DMS 273 (cell line): ENCODE results near the gene ZNF563.
"Not testable (repeated sequence)": the region's sequence is repeated elsewhere in the genome, so short reads cannot be mapped to it uniquely, and the experiment has no call there.

Experiments used
- DNase-seq: peaks from one replicate; lab custom pipeline; 2025; ENCODE audit not compliant: unreplicated experiment; lab: John Stamatoyannopoulos, UW

Gene ZNF563

DNA sequence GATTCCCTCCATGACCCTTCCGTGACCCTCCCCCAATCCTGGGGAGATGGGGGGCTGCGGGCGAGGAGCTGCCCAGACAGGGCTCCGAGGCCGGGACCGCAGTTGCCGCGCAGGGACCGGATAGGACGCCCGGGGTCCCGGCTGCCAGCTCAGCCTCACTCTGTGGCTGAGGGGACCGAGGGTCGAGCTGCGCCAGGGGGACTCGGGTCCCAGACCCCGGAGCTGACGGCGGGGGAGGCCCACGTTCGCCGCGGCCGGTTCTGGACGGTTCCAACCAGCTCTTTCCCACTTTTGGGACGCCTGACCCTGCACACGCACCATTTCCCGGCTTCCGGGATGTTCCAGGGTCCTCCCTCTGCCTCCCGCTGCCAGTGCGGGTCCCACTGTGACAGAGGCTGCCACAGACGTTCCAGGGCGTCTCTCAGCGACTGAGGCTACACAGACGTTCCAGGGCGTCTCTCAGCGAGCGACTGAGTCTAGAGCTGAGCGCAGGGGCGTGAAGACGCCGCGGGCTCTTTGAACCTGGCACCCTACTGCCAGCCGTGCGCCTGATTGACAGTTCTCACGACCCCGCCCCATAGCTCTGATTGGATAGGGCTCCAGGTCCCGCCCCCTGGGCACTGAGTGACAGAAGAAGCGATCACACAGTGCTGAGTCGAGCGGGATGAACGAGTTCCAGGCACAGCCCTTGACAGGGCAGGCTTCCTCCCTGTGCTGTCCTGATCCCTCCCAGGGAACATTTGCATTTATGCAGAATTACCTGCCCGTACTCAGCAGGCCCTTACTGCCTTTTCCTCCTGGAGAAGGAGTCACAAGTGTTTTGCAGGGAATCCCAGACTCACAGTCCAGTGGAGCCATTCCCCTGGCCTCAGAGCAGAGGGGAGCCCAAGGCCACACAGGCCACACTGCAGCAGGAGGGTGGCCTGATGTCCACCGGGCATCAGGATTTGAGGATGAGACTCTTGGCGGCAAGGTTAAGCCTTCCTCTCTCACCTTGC is at the start of gene ZNF563:
TSS of gene ZNF563 (minus strand) at position 472 of the 998 bp plus-strand sequence. CDS start at position 321, 151 bp downstream.
- peak; percentile 97 for DNase-seq

DNA sequence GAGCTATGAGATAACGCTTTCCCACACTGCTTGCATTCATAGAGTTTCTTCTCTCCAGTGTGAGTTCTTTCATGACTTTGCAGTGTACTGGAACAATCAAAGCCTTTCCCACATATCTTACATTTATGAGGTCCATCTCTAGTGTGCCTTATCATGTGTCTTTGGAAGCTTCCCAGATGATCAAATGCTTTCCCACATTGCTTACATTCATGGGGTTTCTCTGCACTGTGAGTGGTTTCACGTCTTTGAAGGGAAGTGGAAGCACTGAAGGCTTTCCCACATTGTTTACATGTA is 47.0 kb upstream of the ZNF563 start:
- DNase-seq: no peak

DNA sequence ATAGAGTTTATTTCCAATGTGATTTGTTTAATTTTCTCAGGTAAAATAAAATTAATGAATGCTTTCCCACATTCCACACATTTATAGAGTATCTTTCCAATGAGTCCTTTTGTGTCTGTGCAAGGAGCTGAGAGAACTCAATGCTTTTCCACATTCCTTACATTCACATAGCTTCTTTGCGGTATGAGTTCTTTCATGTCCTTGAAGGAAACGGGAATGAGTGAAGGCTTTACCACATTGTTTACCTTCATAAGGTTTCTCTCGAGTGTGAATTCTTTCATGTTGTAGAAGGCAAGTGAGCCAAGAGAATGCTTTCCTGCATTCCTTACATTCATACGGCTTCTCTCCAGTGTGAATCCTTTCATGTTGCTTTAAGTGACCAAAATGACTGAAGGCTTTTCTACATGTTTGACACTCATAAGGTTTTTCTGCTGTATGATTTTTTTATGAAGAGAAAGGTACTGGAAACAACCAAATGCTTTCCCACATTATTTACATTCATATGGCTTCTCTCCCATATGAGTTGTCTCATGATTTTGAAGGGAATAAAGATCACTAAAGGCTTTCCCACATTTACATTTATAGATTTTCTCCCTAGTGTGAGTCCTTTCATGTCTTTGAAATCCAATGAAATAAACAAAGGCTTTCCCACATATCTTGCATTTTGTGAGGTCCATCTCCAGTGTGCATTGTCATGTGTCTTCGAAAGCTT is 46.5 kb upstream of the ZNF563 start:
- DNase-seq: no peak

DNA sequence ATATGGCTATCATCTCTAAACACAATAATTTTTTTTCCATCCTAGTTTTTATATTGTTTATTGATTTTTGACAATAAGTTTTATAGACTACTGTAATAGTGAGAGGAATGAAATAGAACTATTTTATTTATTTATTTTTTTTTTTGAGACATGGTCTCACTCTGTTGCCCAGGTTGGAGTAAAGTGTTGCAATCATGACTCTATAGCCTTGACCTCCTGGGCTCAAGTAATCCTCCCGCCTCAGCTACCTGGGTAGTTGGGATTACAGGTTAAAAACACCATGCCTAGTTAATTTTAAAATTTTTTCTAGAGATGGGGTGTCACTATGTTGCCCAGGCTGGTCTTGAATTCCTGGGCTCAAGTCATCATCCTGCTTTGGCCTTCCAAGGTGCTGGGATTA is 40.6 kb upstream of the ZNF563 start:
- no peak for DNase-seq

- DNase-seq: peak; percentile 98
Observed at GRCh38 chr19:12365236-12366162, 32.1 kb upstream of the ZNF563 start, which contains the start of gene ZNF442. Gene ZNF442 (minus strand): TSS chr19:12365683. CDS start chr19:12363631, 2,052 bp downstream.

- DNase-seq: peak; percentile 43
Observed at GRCh38 chr19:12364391-12365235, 31.2 kb upstream of the ZNF563 start.

- DNase-seq: not testable (repeated sequence)
Observed at GRCh38 chr19:12362236-12362635, 28.8 kb upstream of the ZNF563 start.

DNA sequence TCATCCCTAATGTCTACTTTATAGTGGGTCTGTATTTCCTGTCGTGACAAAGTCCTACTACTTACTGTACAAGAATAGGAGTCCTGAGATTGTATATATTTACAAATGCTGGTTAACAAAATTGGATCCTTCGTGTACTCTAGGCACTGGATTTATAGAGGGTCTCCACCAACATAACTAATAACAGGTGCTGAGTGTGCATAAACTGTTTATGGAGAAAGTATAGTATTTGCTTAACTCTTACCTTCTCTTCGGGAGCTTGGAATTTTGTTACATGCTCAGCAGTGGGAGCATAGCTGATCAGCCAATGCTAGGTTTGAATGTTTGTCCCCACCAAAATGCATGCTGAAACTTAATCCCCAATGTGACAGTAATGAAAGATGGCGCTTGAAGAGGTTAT is 19.9 kb upstream of the ZNF563 start:
- DNase-seq: no peak

DNA sequence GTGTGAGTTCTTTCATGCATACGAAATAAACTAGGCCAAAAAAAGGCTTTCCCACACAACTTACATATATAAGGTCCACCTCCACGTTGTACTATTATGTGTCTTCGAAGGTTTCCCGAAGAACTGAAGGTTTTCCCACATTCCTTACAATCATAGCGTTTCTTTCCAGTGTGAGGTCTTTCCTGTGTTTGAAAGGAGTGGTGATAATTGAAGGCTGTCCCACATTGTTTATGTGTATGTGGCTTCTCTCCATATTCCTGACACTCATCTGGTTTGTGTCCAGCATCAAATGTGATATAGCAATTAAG is 17.4 kb upstream of the ZNF563 start:
- DNase-seq: no peak

- no peak for DNase-seq
Observed at GRCh38 chr19:12350185-12350889, 16.9 kb upstream of the ZNF563 start.

- DNase-seq: peak; percentile 10
Observed at GRCh38 chr19:12346896-12347295, 13.5 kb upstream of the ZNF563 start.

DNA sequence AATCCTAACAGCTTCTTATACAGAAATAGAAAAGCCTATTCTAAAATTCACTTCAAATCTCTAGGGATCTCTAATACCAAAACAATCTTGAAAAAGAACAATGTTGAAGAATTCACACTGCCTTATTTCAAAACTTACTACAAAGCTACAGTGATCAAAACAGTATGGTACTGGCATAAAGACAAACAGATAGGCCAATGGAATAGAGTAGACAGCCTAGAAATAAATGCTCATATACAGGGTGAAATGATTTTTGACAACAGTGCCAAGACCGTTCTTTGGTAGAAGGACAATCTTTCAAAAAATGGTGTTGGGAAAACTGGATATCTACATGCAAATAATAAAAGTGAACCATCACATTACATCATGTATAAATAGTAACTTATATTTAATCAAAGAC is 11.8 kb upstream of the ZNF563 start:
- no peak for DNase-seq

DNA sequence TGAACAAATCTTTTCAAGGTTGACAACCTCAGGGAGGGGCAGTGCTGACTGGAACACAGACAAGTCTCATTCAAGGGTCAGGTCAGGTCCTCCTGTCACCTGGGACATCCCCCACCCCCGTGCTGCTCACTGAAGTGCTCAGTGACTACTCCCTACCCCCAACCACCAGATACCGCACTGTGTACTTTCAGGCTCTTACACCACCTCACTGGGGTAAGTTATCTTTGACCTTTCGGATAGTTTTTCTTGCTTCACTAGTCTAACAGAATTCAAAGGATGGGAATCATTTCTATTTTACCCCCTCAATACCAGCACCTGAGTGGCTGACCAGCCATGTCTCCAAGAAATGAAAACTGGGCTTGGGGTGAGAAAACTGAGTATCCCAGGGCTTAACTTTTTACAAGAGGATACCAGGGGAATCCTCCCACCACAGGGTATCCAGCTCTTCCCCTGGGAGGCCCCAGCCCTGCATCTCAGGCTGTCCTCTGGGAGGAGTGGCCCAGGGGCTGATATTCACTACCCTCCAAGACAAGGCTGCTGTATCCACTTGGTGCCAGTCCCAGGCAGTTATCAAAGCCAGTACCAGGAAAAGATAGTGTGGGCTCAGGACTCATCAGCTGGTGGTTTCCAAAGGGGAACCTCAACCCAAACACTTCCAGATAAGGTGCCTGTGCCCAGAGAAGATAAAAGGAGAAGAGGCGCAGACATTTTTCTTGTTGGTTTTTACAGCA is 2.1 kb downstream of the ZNF563 start:
- DNase-seq: no peak

DNA sequence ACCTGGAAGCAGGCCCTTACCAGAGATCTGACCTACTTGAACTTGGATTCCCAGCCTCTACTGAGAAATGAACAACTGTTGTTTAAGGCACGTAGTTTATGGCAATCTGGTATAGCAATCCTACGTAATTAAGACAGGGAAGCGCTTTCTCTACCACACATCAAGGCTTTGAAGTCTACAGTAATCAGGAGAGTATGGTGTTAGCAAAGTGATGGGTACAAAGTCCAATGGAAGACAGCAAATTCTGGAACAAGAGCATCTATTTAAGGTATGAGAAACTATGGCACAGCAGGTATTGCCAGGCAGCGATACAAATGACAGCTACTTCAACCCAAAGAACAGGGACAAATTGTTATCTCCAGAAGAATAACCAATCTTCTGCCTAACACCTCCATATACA is 3.1 kb downstream of the ZNF563 start:
- no peak for DNase-seq

GRCh38 chr19:12325690-12326089 is 7.7 kb downstream of the ZNF563 start:
- DNase-seq: no peak

DNA sequence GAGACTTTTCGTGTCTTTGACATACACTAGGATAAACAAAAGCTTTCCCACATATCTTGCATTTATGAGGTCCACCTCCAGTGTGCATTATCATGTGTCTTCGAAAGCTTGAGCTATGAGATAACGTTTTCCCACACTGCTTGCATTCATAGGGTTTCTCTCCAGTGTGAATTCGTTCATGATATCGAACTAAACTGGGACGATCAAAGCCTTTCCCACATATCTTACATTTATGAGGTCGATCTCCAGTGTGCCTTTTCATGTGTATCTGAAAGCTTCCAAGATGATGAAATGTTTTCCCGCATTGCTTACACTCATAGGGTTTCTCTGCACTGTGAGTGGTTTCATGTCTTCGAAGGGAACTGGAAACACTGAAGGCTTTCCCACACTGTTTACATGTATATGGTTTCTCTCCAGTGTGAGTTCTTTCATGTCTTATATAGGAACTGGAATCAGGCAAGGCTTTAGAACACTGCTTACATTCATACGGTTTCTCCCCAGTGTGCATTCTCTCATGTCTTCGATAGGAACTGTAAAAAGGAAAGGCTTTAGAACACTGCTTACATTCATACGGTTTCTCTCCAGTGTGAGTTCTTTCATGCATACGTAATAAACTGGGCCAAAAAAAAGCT is 14.5 kb downstream of the ZNF563 start:
- no peak for DNase-seq

GRCh38 chr19:12314553-12314952 is 18.9 kb downstream of the ZNF563 start:
- no peak for DNase-seq

- not testable (repeated sequence) for DNase-seq
Observed at GRCh38 chr19:12308891-12309290, 24.5 kb downstream of the ZNF563 start.

GRCh38 chr19:12295191-12295590 is 38.2 kb downstream of the ZNF563 start:
- no peak for DNase-seq
